DND-41 (cell line): ENCODE measurements around the gene DAAM2.

ENCODE experiments used
- ATAC-seq: fragments of 200-7000 bp; cut with Tn5 transposase; 3 replicates; pipeline ENCODE4 v1.9.1; 2021; ENCODE audit warnings: low read depth; ENCODE audit not compliant: insufficient read depth
- DNase-seq: peaks from one replicate; pipeline ENCODE4 v3.0.0-alpha.2; 2020
- H2AFZ ChIP-seq: 2 replicates; pipeline ENCODE4 v1.6.0; 2012; ENCODE audit warnings: low read depth, low read length
- H3K27ac ChIP-seq: 2 replicates; pipeline ENCODE4 v1.5.1; 2012; ENCODE audit warnings: low read length, inconsistent platforms
- H3K27me3 ChIP-seq: fragments of 200-600 bp; sonication (generic); 2 replicates; pipeline ENCODE4 v1.6.0; 2012; ENCODE audit warnings: low read length, mild to moderate bottlenecking, inconsistent platforms; ENCODE audit not compliant: insufficient read depth, poor library complexity
- H3K36me3 ChIP-seq: 2 replicates; pipeline ENCODE4 v1.5.1; 2012; ENCODE audit warnings: low read length, inconsistent platforms; ENCODE audit not compliant: insufficient read depth
- H3K4me1 ChIP-seq: 2 replicates; pipeline ENCODE4 v1.5.1; 2012; ENCODE audit warnings: mild to moderate bottlenecking, low read length; ENCODE audit not compliant: insufficient read depth
- H3K4me2 ChIP-seq: 2 replicates; pipeline ENCODE4 v1.6.0; 2012; ENCODE audit warnings: mild to moderate bottlenecking, moderate library complexity, low read length, inconsistent platforms; ENCODE audit not compliant: insufficient read depth
- H3K4me3 ChIP-seq, 2 experiments: fragments of 200-600 bp in 1 of 2; shearing (Covaris generic) in 1 of 2; 2 replicates each; pipeline ENCODE4 v1.5.1; 2012 to 2016; ENCODE audit warnings: inconsistent platforms in 2 of 2, low read length in 2 of 2, mild to moderate bottlenecking in 2 of 2, low read depth in 1 of 2, moderate library complexity in 1 of 2
- H3K79me2 ChIP-seq: 2 replicates; pipeline ENCODE4 v1.6.0; 2012; ENCODE audit warnings: low read length, inconsistent platforms; ENCODE audit not compliant: insufficient read depth
- H3K9ac ChIP-seq: 2 replicates; pipeline ENCODE4 v1.6.0; 2012; ENCODE audit warnings: low read depth, mild to moderate bottlenecking, inconsistent platforms, low read length, moderate library complexity
- H3K9me3 ChIP-seq: 2 replicates; pipeline ENCODE4 v1.5.1; 2012; ENCODE audit warnings: low read length, moderate library complexity, mild to moderate bottlenecking, inconsistent platforms; ENCODE audit not compliant: insufficient read depth, severe bottlenecking
- H4K20me1 ChIP-seq: 2 replicates; pipeline ENCODE4 v1.6.0; 2012; ENCODE audit warnings: low read length; ENCODE audit not compliant: insufficient read depth
- CTCF ChIP-seq: IDR thresholded peaks from 2 replicates; pipeline ENCODE4 v1.5.1; 2012; ENCODE audit warnings: borderline replicate concordance, low read length, moderate library complexity, mild to moderate bottlenecking; ENCODE audit not compliant: poor library complexity, severe bottlenecking; ENCODE audit errors: extremely low read depth
- EZH2 ChIP-seq: IDR thresholded peaks from 3 replicates; pipeline ENCODE4 v1.6.1; 2012; ENCODE audit warnings: borderline replicate concordance, low read depth, mild to moderate bottlenecking, moderate library complexity, low read length, inconsistent platforms; ENCODE audit not compliant: severe bottlenecking

Gene DAAM2

GRCh38 chr6:39753725-39754045 lies 38.5 kb upstream of the DAAM2 start:
- H3K9me3 ChIP-seq, result no peaks in the 10 kb centered on the region
- H3K9ac ChIP-seq, result no peak overlapping the region
- ATAC-seq (no peak), DNase-seq (no peak)
- H3K4me3 ChIP-seq, result no peak overlapping the region
- no peak overlapping the region for H3K27ac ChIP-seq
- no peaks in the 10 kb centered on the region for H4K20me1 ChIP-seq
- no peak overlapping the region for H3K4me2 ChIP-seq
- H3K79me2 ChIP-seq, result no peaks in the 10 kb centered on the region
- no peak overlapping the region for H2AFZ ChIP-seq
- TF ChIP-seq CTCF (no peak), EZH2 (no peak)
- no peaks in the 10 kb centered on the region for H3K36me3 ChIP-seq
- no peaks in the 10 kb centered on the region for H3K27me3 ChIP-seq
- no peaks in the 10 kb centered on the region for H3K4me1 ChIP-seq

- ATAC-seq, result no peak
Measured at GRCh38 chr6:39754514-39755115, 37.6 kb upstream of the DAAM2 start.

GRCh38 chr6:39755231-39755630 lies 36.9 kb upstream of the DAAM2 start:
- ATAC-seq (no peak), DNase-seq (no peak)
- H3K9me3 ChIP-seq, result no peaks in the 10 kb centered on the region
- no peak overlapping the region for H3K9ac ChIP-seq
- H3K36me3 ChIP-seq, result no peaks in the 10 kb centered on the region
- H3K4me2 ChIP-seq, result no peak overlapping the region
- H3K4me3 ChIP-seq, result no peak overlapping the region
- H4K20me1 ChIP-seq, result no peaks in the 10 kb centered on the region
- H3K4me1 ChIP-seq, result no peaks in the 10 kb centered on the region
- H3K27ac ChIP-seq, result no peak overlapping the region
- no peaks in the 10 kb centered on the region for H3K27me3 ChIP-seq
- no peak overlapping the region for H2AFZ ChIP-seq
- TF ChIP-seq CTCF, result no peak
- no peaks in the 10 kb centered on the region for H3K79me2 ChIP-seq

More at GRCh38 chr6:39754514-39755115, 37.6 kb upstream of the DAAM2 start:
- H4K20me1 ChIP-seq, result no peaks in the 10 kb centered on the region
- no peaks in the 10 kb centered on the region for H3K36me3 ChIP-seq
- no peak for DNase-seq
- no peak overlapping the region for H3K4me3 ChIP-seq
- no peak for TF ChIP-seq EZH2
- no peak for TF ChIP-seq CTCF
- H3K9me3 ChIP-seq, result no peaks in the 10 kb centered on the region
- no peaks in the 10 kb centered on the region for H3K79me2 ChIP-seq
- no peak overlapping the region for H2AFZ ChIP-seq
- H3K4me1 ChIP-seq, result no peaks in the 10 kb centered on the region
- no peak overlapping the region for H3K9ac ChIP-seq
- H3K27ac ChIP-seq, result no peak overlapping the region
- H3K4me2 ChIP-seq, result no peak overlapping the region
- H3K27me3 ChIP-seq, result no peaks in the 10 kb centered on the region

GRCh38 chr6:39756582-39756981 lies 35.6 kb upstream of the DAAM2 start:
- no peaks in the 10 kb centered on the region for H3K79me2 ChIP-seq
- H2AFZ ChIP-seq, result no peak overlapping the region
- H3K27ac ChIP-seq, result no peak overlapping the region
- no peak overlapping the region for H3K4me3 ChIP-seq
- no peak for ATAC-seq
- no peak overlapping the region for H3K9ac ChIP-seq
- TF ChIP-seq CTCF, result no peak
- TF ChIP-seq EZH2, result no peak
- DNase-seq, result no peak
- no peaks in the 10 kb centered on the region for H3K27me3 ChIP-seq
- H3K4me1 ChIP-seq, result no peaks in the 10 kb centered on the region
- H3K36me3 ChIP-seq, result no peaks in the 10 kb centered on the region
- no peaks in the 10 kb centered on the region for H4K20me1 ChIP-seq
- no peak overlapping the region for H3K4me2 ChIP-seq
- no peaks in the 10 kb centered on the region for H3K9me3 ChIP-seq
